Large intestine (tissue), 3 donors: Measurements from ENCODE around the gene SESN2. TPM values are rescaled to one million over a fixed set of nuclear protein-coding genes. Genes with fewer than 3 reads are reported as not detected.

Experiments used
- DNase-seq, 2 donors: peaks; one replicate each; pipeline versions ENCODE4 v3.0.0 to v3.0.0-alpha.2; 2013
- H3K27ac ChIP-seq: one replicate; pipeline ENCODE4 v1.5.1; 2013; ENCODE audit warnings: low read length
- H3K27me3 ChIP-seq: 2 replicates; pipeline ENCODE4 v1.6.1; 2013; ENCODE audit warnings: low read length; ENCODE audit not compliant: control insufficient read depth, insufficient read depth
- H3K36me3 ChIP-seq: 2 replicates; pipeline ENCODE4 v1.6.1; 2013; ENCODE audit warnings: low read length; ENCODE audit not compliant: control insufficient read depth, insufficient read depth
- H3K4me1 ChIP-seq: one replicate; pipeline ENCODE4 v1.6.1; 2013; ENCODE audit warnings: low read length; ENCODE audit not compliant: control insufficient read depth, insufficient read depth
- H3K4me3 ChIP-seq: one replicate; pipeline ENCODE4 v1.5.1; 2013; ENCODE audit warnings: low read length
- H3K9me3 ChIP-seq: one replicate; pipeline ENCODE4 v1.6.1; 2013; ENCODE audit warnings: mild to moderate bottlenecking, low read depth, low read length, moderate library complexity; ENCODE audit not compliant: control insufficient read depth
- WGBS: methylation state at CpG from one replicate; pipeline ENCODE4 v1.1.5; 2013; ENCODE audit warnings: low lambda C conversion rate; ENCODE audit not compliant: insufficient coverage; 5-methylcytosine and 5-hydroxymethylcytosine counted together
- polyA plus RNA-seq: library from polyadenylated mRNA; unstranded; fragments of 120-200 nt; gene quantifications from one replicate; pipeline ENCODE4 v1.2.1, GENCODE V29; 2013

Gene SESN2
- polyA plus RNA-seq, 1 donor: 30.4 TPM

DNA sequence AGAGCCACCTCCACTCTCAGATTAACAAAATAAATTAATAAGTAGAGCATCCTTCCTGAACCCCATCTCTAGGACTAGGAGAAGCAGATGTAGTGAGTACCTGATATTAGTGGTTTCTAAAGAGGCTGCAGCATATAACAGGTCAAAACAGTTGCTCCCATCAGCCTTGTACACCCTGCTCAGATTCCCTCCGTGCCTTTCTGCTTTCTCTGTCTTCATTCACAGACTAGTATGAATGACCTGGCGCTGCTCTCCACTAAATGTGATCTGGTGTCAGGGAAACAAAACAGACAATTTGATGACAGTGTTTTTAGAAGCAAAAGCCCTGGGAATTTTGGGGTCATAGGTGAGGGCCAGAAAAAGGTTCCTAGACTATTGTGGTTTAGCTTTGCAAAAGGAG, 8.3 kb downstream of the SESN2 start:
- Histone ChIP-seq H3K4me1 (peaks cover 27% of the 10 kb centered on the region), H3K4me3 (no peak overlapping the region), H3K27me3 (no peaks in the 10 kb centered on the region), H3K27ac (no peak overlapping the region), H3K36me3 (peaks cover 22% of the 10 kb centered on the region), H3K9me3 (no peaks in the 10 kb centered on the region)
- no peak for DNase-seq
- no CpG with 5 or more reads among the region's 2 CpGs for WGBS

GRCh38 chr1:28269529-28269928, 10.2 kb downstream of the SESN2 start:
- Histone ChIP-seq H3K36me3 (peaks cover 41% of the 10 kb centered on the region), H3K4me1 (peaks cover 18% of the 10 kb centered on the region)
- no peak for DNase-seq

DNA sequence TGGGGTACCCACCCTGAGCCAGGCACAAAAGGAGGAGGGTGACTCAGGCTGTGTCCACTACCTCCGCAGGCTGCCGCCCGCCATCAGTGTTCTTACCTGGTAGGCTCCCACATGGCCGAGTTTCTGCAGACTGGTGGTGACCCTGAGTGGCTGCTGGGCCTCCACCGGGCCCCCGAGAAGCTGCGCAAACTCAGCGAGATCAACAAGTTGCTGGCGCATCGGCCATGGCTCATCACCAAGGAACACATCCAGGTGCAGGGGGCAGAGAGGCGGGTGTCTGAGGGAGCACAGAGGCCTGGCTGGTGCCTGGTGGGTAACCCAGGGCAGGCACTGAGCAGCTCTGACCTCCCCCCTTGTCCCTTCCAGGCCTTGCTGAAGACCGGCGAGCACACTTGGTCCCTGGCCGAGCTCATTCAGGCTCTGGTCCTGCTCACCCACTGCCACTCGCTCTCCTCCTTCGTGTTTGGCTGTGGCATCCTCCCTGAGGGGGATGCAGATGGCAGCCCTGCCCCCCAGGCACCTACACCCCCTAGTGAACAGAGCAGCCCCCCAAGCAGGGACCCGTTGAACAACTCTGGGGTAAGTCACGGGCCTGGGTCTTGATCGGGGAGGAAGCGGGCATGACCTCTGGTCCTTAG, 13.0 kb downstream of the SESN2 start:
- Histone ChIP-seq H3K4me3 (no peak overlapping the region), H3K4me1 (peaks cover 3% of the 10 kb centered on the region), H3K9me3 (no peaks in the 10 kb centered on the region), H3K27me3 (no peaks in the 10 kb centered on the region), H3K27ac (no peak overlapping the region), H3K36me3 (peaks cover 56% of the 10 kb centered on the region)
- DNase-seq: no peak
- WGBS: no CpG with 5 or more reads among the region's 20 CpGs

More at GRCh38 chr1:28269529-28269928, 10.2 kb downstream of the SESN2 start:
- Histone ChIP-seq H3K27me3 (no peaks in the 10 kb centered on the region), H3K9me3 (no peaks in the 10 kb centered on the region), H3K27ac (no peak overlapping the region), H3K4me3 (no peak overlapping the region)
- 46% methylated on average over 2 of the region's 2 CpGs for WGBS

GRCh38 chr1:28273216-28273860, 14.0 kb downstream of the SESN2 start:
- no peaks in the 10 kb centered on the region for H3K9me3 ChIP-seq
- no CpG with 5 or more reads among the region's 17 CpGs for WGBS
- no peak overlapping the region for H3K27ac ChIP-seq
- DNase-seq: no peak
- H3K4me1 ChIP-seq: no peaks in the 10 kb centered on the region
- H3K36me3 ChIP-seq: peaks cover 65% of the 10 kb centered on the region
- H3K27me3 ChIP-seq: no peaks in the 10 kb centered on the region
- H3K4me3 ChIP-seq: no peak overlapping the region

DNA sequence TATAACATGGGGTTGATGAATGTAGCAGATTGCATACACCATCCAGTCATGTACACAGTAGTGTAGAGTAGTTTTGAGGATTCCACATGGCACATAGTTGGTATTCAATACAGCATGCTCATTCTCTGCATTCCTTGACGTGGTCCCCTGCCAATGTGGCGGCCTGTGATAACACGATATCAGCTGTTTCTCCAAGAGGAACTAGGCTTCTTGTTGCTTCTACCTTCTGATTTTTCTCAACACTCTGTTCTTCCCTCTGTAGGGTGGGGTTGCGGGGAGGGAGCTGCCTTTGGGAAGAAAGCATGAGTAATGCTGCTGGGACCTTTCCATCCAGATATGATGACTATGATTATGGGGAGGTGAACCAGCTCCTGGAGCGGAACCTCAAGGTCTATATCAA, 19.4 kb downstream of the SESN2 start:
- H3K4me3 ChIP-seq: no peak overlapping the region
- DNase-seq: no peak
- no CpG with 5 or more reads among the region's 5 CpGs for WGBS
- H3K36me3 ChIP-seq: peaks cover 75% of the 10 kb centered on the region
- no peak overlapping the region for H3K27ac ChIP-seq
- peaks cover 20% of the 10 kb centered on the region for H3K4me1 ChIP-seq
- H3K9me3 ChIP-seq: no peaks in the 10 kb centered on the region
- no peaks in the 10 kb centered on the region for H3K27me3 ChIP-seq

DNA sequence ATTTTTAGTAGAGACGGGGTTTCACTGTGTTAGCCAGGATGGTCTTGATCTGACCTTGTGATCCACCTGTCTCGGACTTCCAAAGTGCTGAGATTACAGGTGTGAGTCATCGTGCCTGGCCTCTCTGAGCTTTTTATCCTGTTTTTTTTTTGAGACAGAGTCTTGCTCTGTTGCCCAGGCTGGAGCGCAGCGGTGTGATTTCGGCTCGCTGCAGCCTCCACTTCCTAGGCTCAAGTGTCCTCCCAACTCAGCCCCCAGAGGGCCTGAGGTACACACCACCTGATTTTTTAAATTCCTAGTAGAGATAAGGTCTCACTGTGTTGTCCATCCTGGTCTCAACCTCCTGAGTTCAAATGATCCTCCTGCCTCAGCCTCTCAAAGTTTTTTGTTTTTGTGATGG, 20.4 kb downstream of the SESN2 start:
- H3K4me1 ChIP-seq: peaks cover 20% of the 10 kb centered on the region
- H3K27me3 ChIP-seq: no peaks in the 10 kb centered on the region
- H3K36me3 ChIP-seq: peaks cover 65% of the 10 kb centered on the region
- WGBS: 100% methylated on average over 1 of the region's 7 CpGs
- DNase-seq: no peak
- no peak overlapping the region for H3K4me3 ChIP-seq
- H3K9me3 ChIP-seq: no peaks in the 10 kb centered on the region
- H3K27ac ChIP-seq: no peak overlapping the region

DNA sequence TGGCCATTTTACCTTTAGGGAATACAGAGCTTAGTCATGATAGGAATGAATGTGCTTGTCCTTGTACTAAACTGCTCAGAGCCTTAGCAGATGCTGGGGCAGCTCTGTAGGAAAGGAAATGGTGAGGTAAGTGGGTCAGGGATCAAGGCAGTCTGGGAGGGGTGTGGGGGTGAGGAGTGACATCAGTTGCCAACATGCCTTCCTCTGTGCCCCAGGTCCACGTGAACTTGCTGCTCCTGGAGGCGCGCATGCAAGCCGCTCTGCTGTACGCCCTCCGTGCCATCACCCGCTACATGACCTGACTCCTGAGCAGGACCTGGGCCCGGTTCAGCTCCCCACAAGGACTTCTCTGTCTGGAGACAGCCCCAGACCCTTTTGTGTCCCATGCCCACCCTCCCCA, 21.2 kb downstream of the SESN2 start:
- no CpG with 5 or more reads among the region's 8 CpGs for WGBS
- no peaks in the 10 kb centered on the region for H3K9me3 ChIP-seq
- no peak overlapping the region for H3K27ac ChIP-seq
- H3K4me1 ChIP-seq: peaks cover 20% of the 10 kb centered on the region
- H3K36me3 ChIP-seq: peaks cover 61% of the 10 kb centered on the region
- no peak overlapping the region for H3K4me3 ChIP-seq
- DNase-seq: no peak
- H3K27me3 ChIP-seq: no peaks in the 10 kb centered on the region

DNA sequence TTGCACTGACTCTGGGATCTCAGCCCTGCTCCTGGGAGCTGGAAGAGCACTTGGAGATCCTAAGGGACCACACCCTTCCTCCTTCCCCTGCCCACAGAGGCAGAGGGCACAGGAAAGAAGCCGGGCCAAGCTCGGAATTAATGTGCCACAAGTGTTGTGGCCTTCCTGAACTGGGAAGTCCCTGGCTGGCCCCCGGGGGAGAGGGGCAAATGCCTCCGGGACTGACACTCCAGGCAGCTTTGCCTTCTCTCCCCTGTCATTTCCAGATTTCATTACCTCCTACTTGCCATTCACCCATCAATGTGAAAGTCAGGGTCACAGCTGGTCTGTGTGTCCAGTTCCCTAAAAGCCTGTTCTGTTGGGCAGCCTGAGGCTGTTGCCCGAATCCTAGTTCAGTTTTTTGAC, 21.7 kb downstream of the SESN2 start:
- H3K27ac ChIP-seq: peak overlapping the region; percentile 65
- WGBS: no CpG with 5 or more reads among the region's 5 CpGs
- no peak overlapping the region for H3K4me3 ChIP-seq
- peaks cover 20% of the 10 kb centered on the region for H3K4me1 ChIP-seq
- H3K27me3 ChIP-seq: no peaks in the 10 kb centered on the region
- no peak for DNase-seq
- no peaks in the 10 kb centered on the region for H3K9me3 ChIP-seq
- H3K36me3 ChIP-seq: peaks cover 56% of the 10 kb centered on the region

- peak overlapping the region; percentile 65 for H3K27ac ChIP-seq
- peak in 1 of 2 donors; percentile 28 for DNase-seq
- peaks cover 20% of the 10 kb centered on the region for H3K4me1 ChIP-seq
- WGBS: no CpG with 5 or more reads among the region's 14 CpGs
- H3K27me3 ChIP-seq: no peaks in the 10 kb centered on the region
- peaks cover 56% of the 10 kb centered on the region for H3K36me3 ChIP-seq
- no peaks in the 10 kb centered on the region for H3K9me3 ChIP-seq
- no peak overlapping the region for H3K4me3 ChIP-seq
Observed at GRCh38 chr1:28281608-28282425, 22.5 kb downstream of the SESN2 start.
